Measurements from ENCODE around the gene CTRB2.

The CTRB2 gene

GRCh38 chr16:75197522-75198134, 9.3 kb downstream of the CTRB2 start:
- TF ChIP-seq POLR2AphosphoS5 (IDR thresholded peaks at IDR 0.05; ENCODE audit: low read depth, low read length) (no peak), REST (IDR thresholded peaks at IDR 0.05; ENCODE audit: insufficient read depth in 1 of 2, low read depth in 2 of 2, low read length in 2 of 2) (no peak), FOXP2 (optimal IDR thresholded peaks at IDR 0.05; ENCODE audit: borderline replicate concordance, extremely low read depth, extremely low read length, insufficient read depth) (no peak), TAF1 (IDR thresholded peaks at IDR 0.05; ENCODE audit: borderline replicate concordance, insufficient read depth, low read length) (no peak), SIN3A (IDR thresholded peaks at IDR 0.05; ENCODE audit: borderline replicate concordance, insufficient read depth, low read length) (no peak)

DNA sequence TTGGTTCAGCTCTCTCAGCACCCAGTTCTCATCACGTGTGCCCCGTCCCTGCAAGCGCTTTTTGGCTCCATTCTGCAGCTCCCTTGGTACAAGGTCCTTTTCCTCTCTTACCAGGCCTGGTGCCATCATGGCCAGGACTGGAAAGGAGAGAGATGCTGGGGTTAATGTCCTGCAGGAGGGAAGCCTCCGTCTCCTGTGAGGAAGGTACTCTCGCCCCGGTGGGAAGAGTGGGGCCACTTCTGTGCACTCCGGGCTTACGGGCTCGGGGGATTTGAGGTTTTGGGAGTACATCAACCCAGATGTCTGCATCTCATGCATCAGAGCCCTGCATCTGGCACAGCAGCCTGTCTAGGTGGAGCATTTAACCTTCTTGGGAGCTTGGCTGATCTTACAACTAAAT, 10.1 kb downstream of the CTRB2 start:
- TF ChIP-seq TAF1 (IDR thresholded peaks at IDR 0.05; ENCODE audit: borderline replicate concordance, insufficient read depth, low read length): no peak
- no peak for TF ChIP-seq SIN3A (IDR thresholded peaks at IDR 0.05; ENCODE audit: borderline replicate concordance, insufficient read depth, low read length)
- TF ChIP-seq REST (IDR thresholded peaks at IDR 0.05; ENCODE audit: insufficient read depth in 1 of 2, low read depth in 2 of 2, low read length in 2 of 2): no peak
- no peak for TF ChIP-seq POLR2AphosphoS5 (IDR thresholded peaks at IDR 0.05; ENCODE audit: low read depth, low read length)
- TF ChIP-seq FOXP2 (optimal IDR thresholded peaks at IDR 0.05; ENCODE audit: borderline replicate concordance, extremely low read depth, extremely low read length, insufficient read depth): no peak

- TF ChIP-seq FOXP2 (optimal IDR thresholded peaks at IDR 0.05; ENCODE audit: borderline replicate concordance, extremely low read depth, extremely low read length, insufficient read depth): no peak
- no peak for TF ChIP-seq SIN3A (IDR thresholded peaks at IDR 0.05; ENCODE audit: borderline replicate concordance, insufficient read depth, low read length)
- no peak for TF ChIP-seq TAF1 (IDR thresholded peaks at IDR 0.05; ENCODE audit: borderline replicate concordance, insufficient read depth, low read length)
- TF ChIP-seq POLR2AphosphoS5 (IDR thresholded peaks at IDR 0.05; ENCODE audit: low read depth, low read length): no peak
Measured at GRCh38 chr16:75195811-75196790, 10.9 kb downstream of the CTRB2 start.

GRCh38 chr16:75193730-75194444, 13.1 kb downstream of the CTRB2 start:
- TF ChIP-seq POLR2AphosphoS5 (IDR thresholded peaks at IDR 0.05; ENCODE audit: low read depth, low read length) (no peak), SIN3A (IDR thresholded peaks at IDR 0.05; ENCODE audit: borderline replicate concordance, insufficient read depth, low read length) (no peak), TAF1 (IDR thresholded peaks at IDR 0.05; ENCODE audit: borderline replicate concordance, insufficient read depth, low read length) (no peak), REST (IDR thresholded peaks at IDR 0.05; ENCODE audit: insufficient read depth in 1 of 2, low read depth in 2 of 2, low read length in 2 of 2) (no peak), FOXP2 (optimal IDR thresholded peaks at IDR 0.05; ENCODE audit: borderline replicate concordance, extremely low read depth, extremely low read length, insufficient read depth) (no peak)

GRCh38 chr16:75193265-75193650, 13.7 kb downstream of the CTRB2 start:
- TF ChIP-seq SIN3A (IDR thresholded peaks at IDR 0.05; ENCODE audit: borderline replicate concordance, insufficient read depth, low read length) (no peak), REST (IDR thresholded peaks at IDR 0.05; ENCODE audit: insufficient read depth in 1 of 2, low read depth in 2 of 2, low read length in 2 of 2) (no peak), POLR2AphosphoS5 (IDR thresholded peaks at IDR 0.05; ENCODE audit: low read depth, low read length) (no peak), FOXP2 (optimal IDR thresholded peaks at IDR 0.05; ENCODE audit: borderline replicate concordance, extremely low read depth, extremely low read length, insufficient read depth) (no peak), TAF1 (IDR thresholded peaks at IDR 0.05; ENCODE audit: borderline replicate concordance, insufficient read depth, low read length) (no peak)

All from PFSK-1 (cell line).